Dermis blood vessel endothelial cell (primary cell): ENCODE data around the gene USP40. TPM values are rescaled to one million over a fixed set of nuclear protein-coding genes. Genes with fewer than 3 reads are reported as not detected.

Source experiments
- DNase-seq: peaks from one replicate; pipeline ENCODE4 v3.0.0; 2010
- total RNA-seq: library from RNA; depleted of rRNA; stranded (reverse); fragments of >200 nt; gene quantifications from 2 replicates; pipeline ENCODE4 v1.2.3, GENCODE V29; 2014

Gene USP40
- total RNA-seq, 1 donor from 2014 or later, result 21.3 TPM

- DNase-seq, result no peak
These were observed 92.0 kb downstream of the USP40 start for GRCh38 chr2:233474308-233475160.

- no peak for DNase-seq
These were observed 92.7 kb downstream of the USP40 start for GRCh38 chr2:233473878-233474277.

GRCh38 chr2:233473386-233473791 lies 93.2 kb downstream of the USP40 start:
- no peak for DNase-seq

- DNase-seq, result no peak
These were observed 95.1 kb downstream of the USP40 start for GRCh38 chr2:233471291-233472035.

GRCh38 chr2:233470839-233471238 lies 95.7 kb downstream of the USP40 start:
- no peak for DNase-seq

- DNase-seq, result no peak
These were observed 96.4 kb downstream of the USP40 start for GRCh38 chr2:233470011-233470687.

GRCh38 chr2:233469261-233470010 lies 97.1 kb downstream of the USP40 start:
- no peak for DNase-seq

GRCh38 chr2:233468741-233469110 lies 97.9 kb downstream of the USP40 start:
- no peak for DNase-seq

- no peak for DNase-seq
These were observed 98.4 kb downstream of the USP40 start for GRCh38 chr2:233468047-233468740.

GRCh38 chr2:233466991-233467603 lies 99.5 kb downstream of the USP40 start:
- no peak for DNase-seq

GRCh38 chr2:233464531-233465240 lies 101.9 kb downstream of the USP40 start:
- DNase-seq, result no peak

- DNase-seq, result no peak
These were observed 102.5 kb downstream of the USP40 start for GRCh38 chr2:233464056-233464455.

- DNase-seq, result no peak
These were observed 103.0 kb downstream of the USP40 start for GRCh38 chr2:233463586-233463985.

GRCh38 chr2:233462826-233463470 lies 103.6 kb downstream of the USP40 start:
- DNase-seq, result no peak

- no peak for DNase-seq
These were observed 104.3 kb downstream of the USP40 start for GRCh38 chr2:233462202-233462785.

GRCh38 chr2:233461481-233461891 lies 105.1 kb downstream of the USP40 start:
- no peak for DNase-seq

GRCh38 chr2:233460726-233461441 lies 105.7 kb downstream of the USP40 start:
- DNase-seq, result no peak

GRCh38 chr2:233459426-233459825 lies 107.2 kb downstream of the USP40 start:
- no peak for DNase-seq

GRCh38 chr2:233458826-233459225 lies 107.8 kb downstream of the USP40 start:
- DNase-seq, result no peak
